Activated gamma-delta T cell treated with anti-CD3 and anti-CD28 coated beads, Interleukin-2, amount 50 U/mL, for 16 hours (primary cell): ENCODE results near the gene TAX1BP1.
A peak's percentile ranks its signal among the peaks of the same experiment; 100 is the strongest.

Source experiments
- DNase-seq: peaks from one replicate; pipeline ENCODE4 v3.0.0-alpha.2; 2020; ENCODE audit warnings: low read depth

TAX1BP1 gene

DNA sequence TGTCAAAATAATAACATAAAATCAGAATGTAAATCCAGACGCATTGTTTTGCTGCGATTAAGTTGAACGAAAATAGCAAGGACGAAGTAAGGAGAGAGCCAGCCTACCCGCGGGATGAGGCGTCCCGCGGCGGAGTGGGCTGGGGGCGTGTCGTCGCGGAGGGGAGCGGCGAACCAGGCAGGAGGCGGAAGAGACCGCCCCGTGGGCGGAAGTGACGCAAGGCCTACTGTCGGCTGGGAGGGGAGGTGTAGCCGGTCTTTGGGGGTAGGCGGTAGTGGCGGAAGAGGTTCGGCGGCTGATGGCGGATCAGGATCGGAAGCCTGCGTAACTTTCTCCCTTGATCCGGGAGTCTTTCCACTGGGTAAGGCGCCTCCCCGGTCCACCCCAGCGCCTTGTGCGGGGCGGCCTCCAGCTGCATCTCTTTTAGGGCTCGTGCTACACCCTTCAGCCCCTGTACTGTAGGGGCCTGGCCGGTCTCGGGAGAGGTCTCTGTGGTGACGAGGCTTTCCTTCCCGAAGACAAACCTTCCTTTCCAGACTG lies at the start of gene TAX1BP1:
TSS of gene TAX1BP1 (plus strand) at position 254 of the 540 bp plus-strand sequence. CDS start 8,363 bp downstream, outside the sequence.
- DNase-seq = peak; percentile 94

DNA sequence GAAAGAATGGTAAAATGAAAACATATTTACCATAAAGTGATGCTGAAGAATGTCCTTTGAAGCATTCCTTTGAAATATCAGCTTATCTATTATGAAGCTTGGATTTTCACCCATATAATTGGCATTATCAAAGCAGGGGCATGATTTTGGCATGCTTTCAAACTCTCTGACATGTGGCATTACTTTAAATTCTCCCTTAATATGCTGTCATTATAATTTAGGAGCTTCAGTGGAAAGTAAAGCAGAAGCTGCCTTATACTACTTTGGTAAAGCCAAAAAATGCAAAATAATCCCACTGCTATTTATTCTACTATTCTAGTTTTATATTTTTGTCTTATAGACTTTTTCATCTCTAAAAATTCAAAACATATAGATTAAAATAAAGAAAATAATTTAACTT lies 49.3 kb upstream of the TAX1BP1 start:
- no peak for DNase-seq

DNA sequence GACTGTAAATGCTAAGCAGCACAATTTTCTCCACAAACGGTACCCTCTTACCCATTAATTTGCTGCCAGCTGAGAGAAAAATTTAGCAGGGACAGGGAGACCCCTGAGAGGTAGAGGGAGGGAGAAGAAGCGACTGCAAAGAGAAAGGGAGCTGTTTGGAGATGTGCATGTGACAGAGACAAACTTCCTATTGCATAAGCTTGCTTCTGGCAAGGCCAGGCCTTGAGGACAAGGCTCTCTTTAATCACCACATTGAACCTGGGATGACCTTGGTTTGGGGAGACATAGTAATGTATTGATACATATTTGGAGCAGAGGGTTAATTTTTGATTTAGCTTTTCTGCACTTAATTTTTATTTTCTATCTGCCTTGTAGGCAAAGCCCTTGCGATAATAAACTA lies 46.2 kb upstream of the TAX1BP1 start:
- DNase-seq = no peak

DNA sequence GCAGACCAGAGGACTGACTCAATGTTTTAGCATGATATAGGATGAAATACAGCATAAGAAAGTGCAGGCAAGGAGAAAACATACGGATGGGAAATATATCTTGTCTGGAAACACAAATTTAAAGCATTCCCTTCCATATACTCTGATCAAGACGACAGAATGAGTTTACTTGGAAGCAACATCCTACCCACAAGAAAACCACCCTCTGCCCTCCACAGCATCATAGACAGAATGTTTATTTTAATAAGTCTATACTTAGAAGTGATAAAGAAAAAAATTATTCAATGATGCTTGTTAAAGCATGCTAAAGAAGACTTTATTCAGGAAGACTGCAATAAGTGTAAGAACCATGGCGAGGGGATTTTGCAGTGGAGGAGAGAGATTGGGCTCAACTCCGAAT lies 44.9 kb upstream of the TAX1BP1 start:
- DNase-seq = no peak

DNA sequence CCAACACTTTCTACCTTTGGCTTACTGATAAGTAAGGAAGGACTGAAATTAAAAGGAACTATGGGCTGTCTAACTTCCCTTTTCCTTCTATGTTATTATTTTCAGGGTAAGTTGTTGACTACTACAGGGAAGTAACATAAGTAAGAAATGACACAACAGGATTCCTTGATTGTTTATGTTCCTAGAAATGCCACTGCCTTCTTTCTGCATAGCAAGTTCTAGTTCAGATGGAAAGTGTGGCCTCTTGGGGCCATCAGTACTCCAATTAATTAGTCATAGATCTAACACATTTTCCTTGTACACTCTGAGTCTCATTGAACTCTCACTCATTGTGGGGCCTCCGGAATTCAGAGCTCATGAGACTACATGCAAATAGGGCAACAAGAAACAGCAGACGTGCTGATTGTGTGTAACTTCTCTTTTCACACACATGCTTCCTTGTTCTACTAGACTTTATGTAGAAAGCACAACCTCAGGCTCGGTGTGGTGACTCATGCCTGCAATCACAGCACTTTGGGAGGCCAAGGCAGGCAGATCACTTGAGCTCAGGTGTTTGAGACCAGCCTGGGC lies 42.0 kb upstream of the TAX1BP1 start:
- DNase-seq = no peak

DNA sequence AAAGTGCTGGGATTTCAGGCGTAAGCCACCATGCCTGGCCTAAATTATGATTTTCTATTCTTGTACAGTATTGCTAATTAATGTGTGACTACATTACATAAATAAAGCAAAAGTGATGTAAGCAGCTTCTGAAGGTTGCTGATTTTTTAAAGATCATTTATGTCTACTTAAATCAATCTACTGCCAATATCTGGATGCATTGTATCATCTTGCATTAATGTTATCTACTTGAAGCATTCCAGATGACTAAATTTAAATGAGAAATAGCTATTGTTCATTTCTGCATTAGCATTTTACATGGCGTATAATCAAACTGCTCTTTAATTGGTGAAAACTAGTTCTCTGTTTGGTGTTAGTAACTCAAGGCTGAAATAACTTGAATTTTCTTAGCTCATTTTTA lies 40.2 kb upstream of the TAX1BP1 start:
- DNase-seq = no peak

- DNase-seq = no peak
These were observed 39.5 kb upstream of the TAX1BP1 start for GRCh38 chr7:27700501-27700900.

DNA sequence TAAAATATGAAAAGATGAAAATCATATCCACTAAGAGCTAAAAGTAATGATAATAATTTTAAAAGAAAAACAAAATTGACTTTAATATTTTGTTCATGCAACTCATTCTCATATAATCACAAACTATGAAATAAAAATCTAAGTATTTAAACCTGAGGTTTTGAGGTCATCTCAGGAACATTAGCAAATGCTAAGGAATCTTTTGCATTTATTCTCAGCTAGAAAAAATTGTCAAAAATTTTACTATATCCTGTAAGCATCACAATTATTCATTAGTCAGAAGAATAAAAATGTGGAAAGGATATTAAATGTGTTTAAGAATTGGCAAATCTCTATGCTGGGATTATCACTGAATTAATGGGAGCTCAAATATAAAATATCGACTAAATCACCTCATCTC lies 36.8 kb upstream of the TAX1BP1 start:
- no peak for DNase-seq

GRCh38 chr7:27704422-27705199 lies 35.4 kb upstream of the TAX1BP1 start:
- no peak for DNase-seq

DNA sequence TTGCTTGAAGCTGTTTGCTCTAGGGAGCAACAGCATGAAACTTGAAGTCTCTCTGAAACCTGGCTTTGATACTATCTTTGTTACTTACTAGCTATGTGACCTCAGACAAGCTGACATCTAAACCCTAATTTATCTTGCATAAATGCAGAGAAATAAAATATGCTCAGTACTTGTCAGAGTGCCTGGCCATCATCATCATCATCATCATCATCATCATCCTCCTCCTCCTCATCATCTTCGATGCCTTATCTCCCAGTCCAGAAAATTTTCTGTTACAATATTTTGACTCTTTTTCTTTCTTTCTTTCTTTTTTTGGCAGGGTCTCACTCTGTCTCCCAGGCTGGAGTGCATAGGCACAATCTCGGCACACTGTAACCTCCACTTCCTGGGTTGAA lies 34.8 kb upstream of the TAX1BP1 start:
- no peak for DNase-seq

DNA sequence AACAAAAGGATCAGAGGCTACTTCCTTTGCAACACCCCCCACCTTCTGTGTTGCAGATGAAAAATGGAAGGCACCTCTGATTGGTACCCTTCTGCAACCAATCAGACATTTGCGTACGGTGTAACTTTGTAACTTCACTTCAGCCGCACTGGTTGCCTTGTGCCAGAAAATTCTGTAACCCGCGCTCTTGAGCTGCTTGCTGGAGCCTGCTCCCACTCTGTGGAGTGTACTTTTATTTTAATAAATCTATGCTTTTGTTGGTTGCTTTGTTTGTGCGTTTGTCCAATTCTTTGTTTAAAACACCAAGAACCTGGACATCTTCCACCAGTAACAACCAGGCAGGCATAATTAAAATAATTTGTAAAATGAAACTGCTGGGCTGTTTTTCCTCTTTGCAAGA lies 31.5 kb upstream of the TAX1BP1 start:
- DNase-seq = no peak

GRCh38 chr7:27709137-27710075 lies 30.6 kb upstream of the TAX1BP1 start:
- DNase-seq = no peak

- DNase-seq = no peak
These were observed 27.7 kb upstream of the TAX1BP1 start for GRCh38 chr7:27712217-27712616.

DNA sequence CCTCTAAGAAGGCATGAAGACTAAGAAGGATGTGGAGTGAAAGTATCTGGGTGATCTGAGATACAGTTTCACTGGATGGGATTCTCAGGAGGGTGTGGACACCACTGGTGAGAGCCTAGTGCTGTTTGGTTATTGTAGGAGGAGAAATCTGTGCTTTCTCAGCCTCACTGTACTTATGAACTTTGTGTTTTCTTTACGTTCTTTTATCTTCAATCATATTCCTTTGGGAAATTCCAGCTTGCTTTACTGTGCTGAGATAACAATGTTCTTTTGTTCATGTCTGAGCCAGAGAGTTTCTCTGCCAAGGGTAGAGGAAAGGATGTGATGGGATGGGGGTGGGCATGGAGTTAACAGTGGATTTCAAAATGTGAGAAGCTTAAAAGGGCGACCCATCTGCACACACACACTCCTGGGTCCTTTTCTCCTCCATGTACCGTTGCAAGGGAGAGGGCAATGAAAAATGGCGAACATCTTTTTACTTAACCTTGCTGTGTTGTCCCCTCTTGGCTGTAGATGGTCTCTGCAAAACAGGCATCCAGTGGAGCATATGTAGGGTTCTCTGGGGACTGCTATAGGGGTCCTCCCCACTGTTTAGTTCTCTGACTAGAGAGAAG lies 25.0 kb upstream of the TAX1BP1 start:
- DNase-seq = no peak

GRCh38 chr7:27723085-27723484 lies 16.9 kb upstream of the TAX1BP1 start:
- DNase-seq = no peak

DNA sequence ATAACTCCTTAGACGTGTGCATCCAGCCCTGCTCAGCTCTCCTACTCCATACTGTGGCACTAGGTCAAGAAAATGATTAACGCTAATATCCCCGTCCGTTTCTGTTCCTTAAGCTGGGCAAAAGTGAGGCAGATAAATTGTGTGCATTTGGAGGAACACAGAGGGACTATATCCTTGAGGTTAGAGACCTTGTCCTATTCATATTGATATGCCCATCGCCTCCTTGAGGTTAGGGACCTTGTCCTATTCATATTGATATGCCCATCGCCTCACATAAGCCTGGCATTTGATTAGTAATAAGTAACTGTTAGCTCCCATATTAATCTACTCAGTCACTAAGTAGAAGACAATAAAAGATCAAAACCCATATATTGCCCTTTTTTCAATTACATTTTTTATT lies 12.9 kb upstream of the TAX1BP1 start:
- no peak for DNase-seq

GRCh38 chr7:27730112-27730511 lies 9.8 kb upstream of the TAX1BP1 start:
- no peak for DNase-seq

GRCh38 chr7:27734583-27734982 lies 5.4 kb upstream of the TAX1BP1 start:
- no peak for DNase-seq

DNA sequence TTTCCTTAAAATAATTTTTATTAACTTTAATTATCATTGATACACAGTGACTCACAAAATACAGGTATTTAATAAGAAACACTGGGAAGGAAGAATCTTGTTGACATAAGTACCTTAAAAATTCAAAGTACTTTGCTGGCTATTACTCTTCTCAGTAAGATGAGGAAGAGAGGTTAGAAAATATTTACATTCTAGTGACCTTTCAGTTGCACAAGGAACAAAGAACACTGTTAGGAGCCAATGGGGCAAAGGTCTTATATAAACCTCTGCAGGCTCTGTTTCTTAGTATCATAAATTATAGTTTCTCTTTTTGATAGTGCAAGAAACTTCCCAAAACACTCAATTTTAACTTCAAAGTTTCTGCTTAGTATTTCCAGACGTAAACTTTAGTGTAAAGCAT lies 4.8 kb upstream of the TAX1BP1 start:
- no peak for DNase-seq

GRCh38 chr7:27735831-27736230 lies 4.1 kb upstream of the TAX1BP1 start:
- no peak for DNase-seq

- DNase-seq = no peak
These were observed 2.8 kb upstream of the TAX1BP1 start for GRCh38 chr7:27737178-27737577.

DNA sequence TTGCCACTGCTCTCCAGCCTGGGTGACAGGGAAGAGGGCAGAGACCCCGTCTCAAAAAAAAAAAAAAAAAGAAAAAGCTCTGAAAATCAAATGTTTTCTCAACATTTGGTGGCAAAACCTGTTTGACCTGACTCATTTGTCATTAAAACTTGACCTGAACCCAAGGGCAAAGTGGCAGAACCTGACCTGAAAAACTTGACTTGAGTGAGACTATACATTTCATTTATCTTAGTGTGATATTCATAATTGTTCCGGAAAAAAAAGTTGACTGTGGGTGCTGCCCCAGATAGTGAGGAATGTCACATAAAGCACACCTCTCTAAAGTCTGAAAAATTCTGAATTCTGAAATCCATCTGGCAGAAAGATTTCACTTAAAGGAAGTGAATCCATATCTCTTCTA lies 2.3 kb upstream of the TAX1BP1 start:
- no peak for DNase-seq
